ENCODE measurements around the gene UBLCP1.
A peak's percentile ranks its signal among the peaks of the same experiment; 100 is the strongest.
"Not testable (repeated sequence)": the region's sequence is repeated elsewhere in the genome, so short reads cannot be mapped to it uniquely, and the experiment has no call there.

The UBLCP1 gene

GRCh38 chr5:159262859-159263568 is at the start of gene UBLCP1:
Gene UBLCP1 (plus strand): TSS chr5:159263290. CDS start chr5:159268916, 5,626 bp downstream.
- peak; percentile 79 for DNase-seq

GRCh38 chr5:159214486-159215271 is 48.4 kb upstream of the UBLCP1 start:
- DNase-seq, result no peak

GRCh38 chr5:159215886-159216285 is 47.2 kb upstream of the UBLCP1 start:
- DNase-seq, result no peak

GRCh38 chr5:159216454-159216853 is 46.6 kb upstream of the UBLCP1 start:
- DNase-seq, result no peak

- DNase-seq, result no peak
These were observed 45.9 kb upstream of the UBLCP1 start for GRCh38 chr5:159217236-159217635.

GRCh38 chr5:159218595-159219023 is 44.5 kb upstream of the UBLCP1 start:
- DNase-seq, result no peak

- no peak for DNase-seq
These were observed 42.9 kb upstream of the UBLCP1 start for GRCh38 chr5:159220206-159220605.

- no peak for DNase-seq
These were observed 39.6 kb upstream of the UBLCP1 start for GRCh38 chr5:159223469-159223868.

- DNase-seq, result no peak
These were observed 38.6 kb upstream of the UBLCP1 start for GRCh38 chr5:159224471-159224870.

GRCh38 chr5:159226451-159226850 is 36.6 kb upstream of the UBLCP1 start:
- no peak for DNase-seq

- no peak for DNase-seq
These were observed 35.6 kb upstream of the UBLCP1 start for GRCh38 chr5:159227452-159227851.

- DNase-seq, result not testable (repeated sequence)
These were observed 35.0 kb upstream of the UBLCP1 start for GRCh38 chr5:159228097-159228496.

GRCh38 chr5:159230657-159231056 is 32.4 kb upstream of the UBLCP1 start:
- no peak for DNase-seq

GRCh38 chr5:159231167-159231566 is 31.9 kb upstream of the UBLCP1 start:
- DNase-seq, result no peak

- DNase-seq, result not testable (repeated sequence)
These were observed 27.1 kb upstream of the UBLCP1 start for GRCh38 chr5:159235871-159236520.

GRCh38 chr5:159240301-159240870 is 22.7 kb upstream of the UBLCP1 start:
- DNase-seq, result no peak

GRCh38 chr5:159241946-159242552 is 21.0 kb upstream of the UBLCP1 start:
- peak; percentile 6 for DNase-seq

GRCh38 chr5:159242656-159243055 is 20.4 kb upstream of the UBLCP1 start:
- DNase-seq, result no peak

- DNase-seq, result no peak
These were observed 19.7 kb upstream of the UBLCP1 start for GRCh38 chr5:159243385-159243784.

- no peak for DNase-seq
These were observed 18.9 kb upstream of the UBLCP1 start for GRCh38 chr5:159244163-159244562.

- no peak for DNase-seq
These were observed 18.2 kb upstream of the UBLCP1 start for GRCh38 chr5:159244890-159245289.

GRCh38 chr5:159249158-159249557 is 13.9 kb upstream of the UBLCP1 start:
- DNase-seq, result no peak

- DNase-seq, result no peak
These were observed 10.9 kb upstream of the UBLCP1 start for GRCh38 chr5:159252195-159252594.

All from CD4-positive, alpha-beta T cell treated with Interleukin-4 for 4 hours (primary cell).